K562 (cell line): ENCODE data around the gene DHDH. TPM values are rescaled to one million over a fixed set of nuclear protein-coding genes. Genes with fewer than 3 reads are reported as not detected.

Experiments
- ATAC-seq: fragments of 200-7000 bp; cut with Tn5 transposase; 3 replicates; pipeline ENCODE4 v1.9.1; 2020; ENCODE audit warnings: moderate library complexity
- BruUV-seq: library from RNA; stranded (reverse); fragments of 400-500 nt; replicated peaks from 2 replicates; lab custom pipeline; 2021; lab: Mats Ljungman, UMichigan
- CTCF ChIA-PET: fragments of 300-600 bp; formaldehyde crosslinking; extraction: SDS; loops from one replicate; lab custom pipeline; 2021; ENCODE audit warnings: low intra/inter-chr PET ratio; lab: Yijun Ruan, JAX
- POLR2A ChIA-PET: fragments of 300-600, 350-650 bp; sonication (Branson Sonifier 250); formaldehyde crosslinking; extraction: SDS; loops from one replicate; lab custom pipeline; 2021; ENCODE audit warnings: antibody characterized with exemption, inconsistent platforms; lab: Yijun Ruan, JAX
- DNase-seq, 4 experiments: peaks; one replicate each; pipeline versions ENCODE4 v3.0.0 to v3.0.0-alpha.2; 2011 to 2018; ENCODE audit warnings: low spot score in 3 of 4, mixed read lengths in 3 of 4; ENCODE audit errors: extremely low read depth in 1 of 4
- FAIRE-seq: peaks from 2 replicates; lab custom pipeline; 2011; peaks lifted over from hg19 to GRCh38; lab: Jason Lieb, UNC
- H2AFZ ChIP-seq: 2 replicates; pipeline ENCODE4 v1.6.0; 2011; ENCODE audit warnings: low read depth, low read length, control low read depth, inconsistent platforms
- H3K27ac ChIP-seq: fragments of 200-600 bp; 3 replicates; pipeline ENCODE4 v1.8.0; 2011; ENCODE audit warnings: low read depth, mild to moderate bottlenecking, control low read depth, inconsistent platforms, low read length, moderate library complexity, mixed read lengths; ENCODE audit errors: extremely low read depth
- H3K27me3 ChIP-seq, 2 experiments: fragments of 300-600 bp in 1 of 2; 2 replicates in 1 of 2; 3 replicates in 1 of 2; pipeline versions ENCODE4 v1.6.0 to v1.8.0; 2011; ENCODE audit warnings: inconsistent platforms in 2 of 2, low read length in 2 of 2, mild to moderate bottlenecking in 1 of 2, mixed read lengths in 1 of 2, moderate library complexity in 1 of 2; ENCODE audit not compliant: control insufficient read depth in 2 of 2, insufficient read depth in 2 of 2
- H3K36me3 ChIP-seq: fragments of 300-600 bp; 3 replicates; pipeline ENCODE4 v1.8.0; 2011; ENCODE audit warnings: mild to moderate bottlenecking, low read length, inconsistent platforms; ENCODE audit not compliant: control insufficient read depth, insufficient read depth
- H3K4me1 ChIP-seq, 2 experiments: fragments of 200-600 bp in 1 of 2; replicated peaks in 1 of 2; 2 replicates in 1 of 2; 3 replicates in 1 of 2; pipeline versions ENCODE4 v1.5.1 to v1.8.0; 2011; ENCODE audit warnings: inconsistent platforms in 2 of 2, low read length in 2 of 2, mild to moderate bottlenecking in 1 of 2, mixed read lengths in 1 of 2, moderate library complexity in 1 of 2; ENCODE audit not compliant: control insufficient read depth in 2 of 2, insufficient read depth in 2 of 2
- H3K4me2 ChIP-seq: 2 replicates; pipeline ENCODE4 v1.6.1; 2011; ENCODE audit warnings: low read length, control low read depth, inconsistent platforms, mixed read lengths; ENCODE audit not compliant: insufficient read depth
- H3K4me3 ChIP-seq: fragments of 200-600 bp; sonication (generic), shearing (Covaris generic); 2 replicates; pipeline ENCODE4 v1.5.1; 2016; ENCODE audit warnings: control low read depth, inconsistent platforms
- H3K79me2 ChIP-seq: fragments of 200-600 bp; 3 replicates; pipeline ENCODE4 v1.8.0; 2011; ENCODE audit warnings: low read length, inconsistent platforms; ENCODE audit not compliant: control insufficient read depth, insufficient read depth
- H3K9ac ChIP-seq, 2 experiments: 2 replicates each; pipeline versions ENCODE4 v1.6.0 to v1.6.1; 2011; ENCODE audit warnings: low read depth in 2 of 2, low read length in 2 of 2, control low read depth in 1 of 2, inconsistent platforms in 1 of 2, mild to moderate bottlenecking in 1 of 2, mixed read lengths in 1 of 2; ENCODE audit not compliant: insufficient read depth in 1 of 2
- H3K9me1 ChIP-seq: one replicate; pipeline ENCODE4 v1.6.0; 2011; ENCODE audit warnings: inconsistent platforms, mild to moderate bottlenecking, low read length, moderate library complexity; ENCODE audit not compliant: control insufficient read depth, insufficient read depth
- H3K9me3 ChIP-seq: replicated peaks from 2 replicates; pipeline ENCODE4 v1.5.1; 2011; ENCODE audit warnings: low read depth, low read length, inconsistent platforms; ENCODE audit not compliant: control insufficient read depth, insufficient read depth
- H4K20me1 ChIP-seq: replicated peaks from 2 replicates; pipeline ENCODE4 v1.6.1; 2011; ENCODE audit warnings: low read length, inconsistent platforms, mixed read lengths; ENCODE audit not compliant: control insufficient read depth, insufficient read depth
- BDP1 ChIP-seq: IDR thresholded peaks from 3 replicates; pipeline ENCODE4 v1.6.1; 2011; ENCODE audit not compliant: insufficient read length, insufficient read depth
- CBFA2T2 ChIP-seq: fragments of 450-650 bp; conservative IDR thresholded peaks from 2 replicates; pipeline ENCODE4 v1.6.1; 2017; ENCODE audit warnings: mild to moderate bottlenecking
- CBX8 ChIP-seq: fragments of 200-600 bp; sonication (generic); IDR thresholded peaks from 2 replicates; pipeline ENCODE4 v1.6.1; 2012; ENCODE audit warnings: borderline replicate concordance, mixed run types, low read depth, mild to moderate bottlenecking, moderate library complexity, mixed read lengths, low read length, control low read depth, inconsistent platforms; ENCODE audit not compliant: poor library complexity, severe bottlenecking; ENCODE audit errors: extremely low read depth
- CHCHD3 ChIP-seq: fragments of 250-450 bp; sonication (Bioruptor Pico); IDR thresholded peaks from 2 replicates; pipeline ENCODE4 v2.1.2; 2022; ENCODE audit warnings: mild to moderate bottlenecking
- GATAD2B ChIP-seq: fragments of 450-650 bp; IDR thresholded peaks from 2 replicates; pipeline ENCODE4 v1.6.1; 2017; ENCODE audit warnings: mild to moderate bottlenecking, borderline replicate concordance
- ILF3 ChIP-seq: fragments of 450-650 bp; IDR thresholded peaks from 2 replicates; pipeline ENCODE4 v1.6.1; 2018; ENCODE audit warnings: antibody characterized with exemption, mild to moderate bottlenecking, moderate library complexity, borderline replicate concordance
- MEF2D ChIP-seq: conservative IDR thresholded peaks from 2 replicates; pipeline ENCODE4 v1.6.1; 2016; ENCODE audit warnings: low read depth, missing genetic modification characterization, missing compliant biosample characterization
- PCBP1 ChIP-seq: fragments of 200-400 bp; formaldehyde crosslinking; IDR thresholded peaks from 2 replicates; pipeline ENCODE4 v1.6.1; 2018; ENCODE audit warnings: mild to moderate bottlenecking, low read depth, low read length; ENCODE audit not compliant: poor library complexity, severe bottlenecking
- POU5F1 ChIP-seq: fragments of 150-350 bp; IDR thresholded peaks from 2 replicates; pipeline ENCODE4 v1.6.1; 2014; ENCODE audit warnings: borderline replicate concordance, low read length, low read depth, mild to moderate bottlenecking; ENCODE audit not compliant: partially characterized antibody
- TARDBP ChIP-seq: fragments of 450-650 bp; IDR thresholded peaks from 2 replicates; pipeline ENCODE4 v1.6.1; 2016
- TCF7 ChIP-seq: sonication (generic); IDR thresholded peaks from 2 replicates; pipeline ENCODE4 v1.6.1; 2016; ENCODE audit warnings: antibody characterized with exemption, borderline replicate concordance
- TEAD1 ChIP-seq, 2 experiments: fragments of 450-650 bp in 1 of 2; sonication (generic) in 1 of 2; formaldehyde crosslinking; IDR thresholded peaks; 2 replicates each; pipeline versions ENCODE4 v1.4.0 to v1.8.0; 2020 to 2022; ENCODE audit warnings: mild to moderate bottlenecking in 2 of 2, missing genetic modification reagents in 1 of 2
- TRIM28 ChIP-seq: fragments of 450-650 bp; IDR thresholded peaks from 2 replicates; pipeline ENCODE4 v1.6.1; 2017
- ZNF165 ChIP-seq: fragments of 250-450 bp; sonication (Bioruptor Pico); IDR thresholded peaks from 2 replicates; pipeline ENCODE4 v1.4.0; 2020; ENCODE audit warnings: borderline replicate concordance
- ZNF217 ChIP-seq: sonication (generic); formaldehyde crosslinking; IDR thresholded peaks from 2 replicates; pipeline ENCODE4 v1.8.0; 2022; ENCODE audit warnings: mild to moderate bottlenecking, missing genetic modification reagents
- ZNF263 ChIP-seq: sonication (generic); formaldehyde crosslinking; IDR thresholded peaks from 2 replicates; pipeline ENCODE4 v1.8.0; 2022; ENCODE audit warnings: mild to moderate bottlenecking, missing genetic modification reagents, borderline replicate concordance
- ZNF282 ChIP-seq: sonication (generic); formaldehyde crosslinking; IDR thresholded peaks from 2 replicates; pipeline ENCODE4 v1.8.1; 2023; ENCODE audit warnings: missing genetic modification reagents
- ZNF668 ChIP-seq: fragments of 250-450 bp; sonication (Bioruptor Pico); IDR thresholded peaks from 2 replicates; pipeline ENCODE4 v1.8.0; 2022; ENCODE audit warnings: mild to moderate bottlenecking, inconsistent platforms
- WGBS: fragments of 100-300 bp; shearing (Covaris generic); methylation state at CpG from one replicate; pipeline ENCODE4 v1.1.6; 2016; ENCODE audit warnings: low coverage, mixed read lengths; ENCODE audit not compliant: insufficient coverage; ENCODE audit errors: missing lambda C conversion rate; 5-methylcytosine and 5-hydroxymethylcytosine counted together
- in situ Hi-C: fragments of 300-500 bp; cut with MboI; formaldehyde crosslinking; loops from 4 replicates; pipeline ENCODE4 v1.15.0; 2018; ENCODE audit warnings: inconsistent platforms, mixed read lengths
- intact Hi-C: fragments of 100-400 bp; cut with micrococcal nuclease; formaldehyde crosslinking; loops from 2 replicates; pipeline ENCODE4 v1.14.2; 2022
- polyA plus RNA-seq, 8 experiments: library from polyadenylated mRNA; depleted of rRNA in 4 of 8; stranded (reverse) in 5 of 8; unstranded in 3 of 8; fragments of >200 nt; fragmentation: Nextera tagmentation in 2 of 8; fragmentation: Illumina TruSeq in 1 of 8; extraction: Ambion mirVana in 2 of 8; extraction: Trizol in 1 of 8; gene quantifications; 2 replicates each; pipeline versions ENCODE4 v1.2.1 to v1.2.3, GENCODE V29; 2011 to 2014; ENCODE audit warnings: inconsistent platforms in 1 of 8, missing spikeins in 1 of 8
- total RNA-seq, 7 experiments: library from RNA; depleted of rRNA in 6 of 7; stranded (reverse); fragments of >200 nt in 6 of 7; fragmentation: Illumina TruSeq in 2 of 7; extraction: Trizol in 2 of 7; gene quantifications; 2 replicates each; pipeline versions ENCODE4 v1.2.1 to v1.2.3, GENCODE V29; 2011 to 2021; ENCODE audit warnings: low replicate concordance in 1 of 7
- TF ChIP-seq, protein P1 (sequence below), 2 experiments: fragments of 150-350 bp in 1 of 2; IDR thresholded peaks; 2 replicates each; pipeline ENCODE4 v1.6.1; 2012 to 2016; ENCODE audit warnings: low read depth in 2 of 2, low read length in 2 of 2, mild to moderate bottlenecking in 1 of 2, moderate library complexity in 1 of 2

DHDH gene
- total and polyA plus RNA-seq, 9 of the 15 experiments (the other 6 are each of a cell fraction or from before 2014, with no cell fraction given) = 0.37 to 1.9 (median 0.87) TPM

DNA sequence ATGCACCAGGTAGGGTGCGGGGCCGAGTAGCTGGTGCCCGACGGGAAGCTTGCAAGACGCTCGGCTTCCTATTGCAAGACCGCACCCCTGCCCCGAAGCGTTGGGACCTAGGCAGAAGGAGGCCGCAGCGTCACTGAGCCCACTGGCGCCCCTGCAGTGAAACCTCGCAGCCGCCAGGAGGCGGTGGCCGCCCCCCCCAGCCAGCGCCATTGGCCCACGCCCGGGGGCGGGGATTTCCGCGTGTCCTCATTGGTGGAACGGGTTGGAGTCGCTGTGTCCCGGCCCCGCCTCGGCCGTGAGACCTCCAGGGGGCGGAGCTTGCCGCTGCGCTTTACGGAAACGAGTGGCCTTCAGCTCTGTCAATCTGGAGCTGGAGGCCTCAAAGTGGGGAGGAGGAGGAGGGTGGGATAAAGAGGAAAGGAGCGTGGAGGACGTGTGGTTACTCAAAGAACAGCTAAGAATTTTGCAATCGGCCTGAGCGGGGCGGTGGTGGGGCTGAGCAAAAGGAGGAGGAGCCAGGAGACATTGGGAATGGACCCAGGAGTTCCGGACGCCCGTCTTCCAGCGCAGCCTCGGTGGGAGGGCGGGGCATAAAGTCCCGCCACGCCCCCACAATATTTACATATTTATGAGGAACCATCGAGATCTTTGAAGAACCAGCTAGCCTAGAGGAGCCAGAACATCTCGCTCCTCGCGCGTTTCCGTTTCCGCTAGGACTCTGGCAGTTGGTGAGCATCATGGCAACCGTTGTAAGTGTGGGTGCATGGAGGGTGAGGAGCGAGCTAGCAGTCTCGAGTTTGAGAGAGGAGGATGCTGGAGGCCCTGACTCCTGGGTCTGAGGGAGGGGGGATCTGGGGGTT, 59.9 kb downstream of the DHDH start, which contains the start of the genes GYS1 and RUVBL2:
Gene GYS1 (minus strand): TSS at position 135 of the 860 bp plus-strand sequence. CDS start 197 bp downstream, outside the sequence.
Gene RUVBL2 (plus strand): TSS at position 713 of the 860 bp plus-strand sequence. CDS start 25 bp downstream, at position 738.
- in situ Hi-C loops (no loop called here), intact Hi-C loops (loop anchor here (10.0 kb wide), 2 partner anchors 161 to 231 kb away; partner anchors contain the start of genes HRC and TRPM4)
- POLR2A ChIA-PET = interaction anchor here (0.6 to 3.0 kb wide), 20 partner anchors 8 to 1153 kb away, joined by 3 to 42 read pairs (median 4); partner anchors contain the start of genes FTL and SLC6A16
- Histone ChIP-seq H3K4me2 (peak within 1 kb of the TSS; percentile 99), H3K4me3 (peak within 1 kb of the TSS; percentile 87), H3K9me3 (no peaks in the 10 kb centered on the region), H3K79me2 (peaks cover 76% of the 10 kb centered on the region), H3K27me3 (no peaks in the 10 kb centered on the region), H2AFZ (peak within 1 kb of the TSS; percentile 88), H3K27ac (peak within 1 kb of the TSS; percentile 91), H3K36me3 (peaks cover 46% of the 10 kb centered on the region), H3K9ac (peak within 1 kb of the TSS; percentile 94 to 95), H3K9me1 (no peaks in the 10 kb centered on the region), H4K20me1 (no peaks in the 10 kb centered on the region), H3K4me1 (peaks cover 5 to 30% of the 10 kb centered on the region in 2 experiments; a peak in 4 of 5 replicates)
- peak; percentile 95 for ATAC-seq
- FAIRE-seq = peak; percentile 100
- DNase-seq = peak; percentile 98 to 100 (median 99)
- 1% methylated on average over 54 of the region's 56 CpGs for WGBS
- BruUV-seq = TSS peak; percentile 69
- CTCF ChIA-PET = interaction anchor here (0.7 kb wide), 1 partner anchor 115 kb away, joined by 3 read pairs; no protein-coding TSS in a partner anchor
- TF ChIP-seq TCF7 (no peak), ILF3 (no peak), TARDBP (peak; percentile 23; the same call in 1 of the 2 replicates), MEF2D (tag) (no peak), ZNF165 (no peak), ZNF263 (CRISPR knock-in tag) (peak; percentile 83), CHCHD3 (CRISPR knock-in tag) (no peak), POU5F1 (no peak), ZNF668 (no peak), BDP1 (no peak), PCBP1 (peak; percentile 77), CBX8 (no peak), TEAD1 (CRISPR knock-in tag; IDR thresholded peaks at IDR 0.05) (peak in 1 of 2 experiments; percentile 71; a peak in 2 of 4 replicates), TRIM28 (no peak), ZNF217 (CRISPR knock-in tag) (no peak), CBFA2T2 (no peak), ZNF282 (CRISPR knock-in tag) (no peak), GATAD2B (no peak)
- TF ChIP-seq, protein P1, sequence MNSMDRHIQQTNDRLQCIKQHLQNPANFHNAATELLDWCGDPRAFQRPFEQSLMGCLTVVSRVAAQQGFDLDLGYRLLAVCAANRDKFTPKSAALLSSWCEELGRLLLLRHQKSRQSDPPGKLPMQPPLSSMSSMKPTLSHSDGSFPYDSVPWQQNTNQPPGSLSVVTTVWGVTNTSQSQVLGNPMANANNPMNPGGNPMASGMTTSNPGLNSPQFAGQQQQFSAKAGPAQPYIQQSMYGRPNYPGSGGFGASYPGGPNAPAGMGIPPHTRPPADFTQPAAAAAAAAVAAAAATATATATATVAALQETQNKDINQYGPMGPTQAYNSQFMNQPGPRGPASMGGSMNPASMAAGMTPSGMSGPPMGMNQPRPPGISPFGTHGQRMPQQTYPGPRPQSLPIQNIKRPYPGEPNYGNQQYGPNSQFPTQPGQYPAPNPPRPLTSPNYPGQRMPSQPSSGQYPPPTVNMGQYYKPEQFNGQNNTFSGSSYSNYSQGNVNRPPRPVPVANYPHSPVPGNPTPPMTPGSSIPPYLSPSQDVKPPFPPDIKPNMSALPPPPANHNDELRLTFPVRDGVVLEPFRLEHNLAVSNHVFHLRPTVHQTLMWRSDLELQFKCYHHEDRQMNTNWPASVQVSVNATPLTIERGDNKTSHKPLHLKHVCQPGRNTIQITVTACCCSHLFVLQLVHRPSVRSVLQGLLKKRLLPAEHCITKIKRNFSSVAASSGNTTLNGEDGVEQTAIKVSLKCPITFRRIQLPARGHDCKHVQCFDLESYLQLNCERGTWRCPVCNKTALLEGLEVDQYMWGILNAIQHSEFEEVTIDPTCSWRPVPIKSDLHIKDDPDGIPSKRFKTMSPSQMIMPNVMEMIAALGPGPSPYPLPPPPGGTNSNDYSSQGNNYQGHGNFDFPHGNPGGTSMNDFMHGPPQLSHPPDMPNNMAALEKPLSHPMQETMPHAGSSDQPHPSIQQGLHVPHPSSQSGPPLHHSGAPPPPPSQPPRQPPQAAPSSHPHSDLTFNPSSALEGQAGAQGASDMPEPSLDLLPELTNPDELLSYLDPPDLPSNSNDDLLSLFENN (IDR thresholded peaks at IDR 0.05; ENCODE audit: low read depth in 2 of 2, low read length in 2 of 2) = peak in 1 of 2 experiments; percentile 48; a peak in 1 of 4 replicates
